Nephron progenitor cell (in vitro differentiated cells): ENCODE data around the gene PKP1.

Source experiments
- DNase-seq: peaks from one replicate; pipeline ENCODE4 v3.0.0; 2021
- H3K27ac Mint-ChIP-seq: 2 replicates; pipeline ENCODE4 v1.8.0; 2021; ENCODE audit warnings: mild to moderate bottlenecking, moderate library complexity, mixed read lengths
- H3K27me3 Mint-ChIP-seq: 2 replicates; pipeline ENCODE4 v1.8.0; 2021; ENCODE audit warnings: mild to moderate bottlenecking, low read depth, mixed read lengths; ENCODE audit not compliant: poor library complexity
- H3K36me3 Mint-ChIP-seq: 2 replicates; pipeline ENCODE4 v1.8.0; 2021; ENCODE audit warnings: low read depth, mixed read lengths
- H3K4me1 Mint-ChIP-seq: 2 replicates; pipeline ENCODE4 v1.8.0; 2021; ENCODE audit warnings: mixed read lengths
- H3K4me3 Mint-ChIP-seq: 2 replicates; pipeline ENCODE4 v1.8.0; 2021; ENCODE audit warnings: mild to moderate bottlenecking, moderate library complexity, mixed read lengths
- H3K9me3 Mint-ChIP-seq: 2 replicates; pipeline ENCODE4 v1.8.0; 2021; ENCODE audit warnings: mild to moderate bottlenecking, moderate library complexity, mixed read lengths
- TF ChIP-seq, protein P1 (sequence below): fragments of 200-600 bp; sonication (generic); IDR thresholded peaks from 2 replicates; pipeline ENCODE4 v1.5.0; 2021; ENCODE audit warnings: antibody characterized with exemption

Gene PKP1

DNA sequence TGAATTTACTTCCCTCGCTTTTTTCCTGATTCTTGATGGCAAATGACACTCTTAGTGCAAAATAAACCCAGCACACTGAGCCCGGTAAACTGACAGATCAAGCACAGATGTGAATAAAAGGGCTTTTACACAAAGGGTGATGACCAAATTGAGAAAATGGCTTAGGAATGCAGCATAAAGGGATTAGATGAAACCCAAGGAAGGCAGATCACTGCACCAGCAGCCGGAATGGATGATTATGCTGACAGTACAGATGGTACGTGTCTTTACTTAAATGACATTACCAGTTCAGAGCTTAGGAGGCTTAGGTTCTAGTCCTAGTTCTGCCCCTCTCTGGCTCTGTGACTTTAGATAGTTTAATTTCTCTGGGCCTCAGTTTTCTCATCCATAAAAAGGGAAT, 12.0 kb downstream of the PKP1 start:
- H3K27me3 Mint-ChIP-seq: peaks cover 15% of the 10 kb centered on the region
- H3K9me3 Mint-ChIP-seq: no peaks in the 10 kb centered on the region
- H3K4me1 Mint-ChIP-seq: no peaks in the 10 kb centered on the region
- H3K27ac Mint-ChIP-seq: no peak overlapping the region
- DNase-seq: no peak
- H3K4me3 Mint-ChIP-seq: no peak overlapping the region
- TF ChIP-seq, protein P1, sequence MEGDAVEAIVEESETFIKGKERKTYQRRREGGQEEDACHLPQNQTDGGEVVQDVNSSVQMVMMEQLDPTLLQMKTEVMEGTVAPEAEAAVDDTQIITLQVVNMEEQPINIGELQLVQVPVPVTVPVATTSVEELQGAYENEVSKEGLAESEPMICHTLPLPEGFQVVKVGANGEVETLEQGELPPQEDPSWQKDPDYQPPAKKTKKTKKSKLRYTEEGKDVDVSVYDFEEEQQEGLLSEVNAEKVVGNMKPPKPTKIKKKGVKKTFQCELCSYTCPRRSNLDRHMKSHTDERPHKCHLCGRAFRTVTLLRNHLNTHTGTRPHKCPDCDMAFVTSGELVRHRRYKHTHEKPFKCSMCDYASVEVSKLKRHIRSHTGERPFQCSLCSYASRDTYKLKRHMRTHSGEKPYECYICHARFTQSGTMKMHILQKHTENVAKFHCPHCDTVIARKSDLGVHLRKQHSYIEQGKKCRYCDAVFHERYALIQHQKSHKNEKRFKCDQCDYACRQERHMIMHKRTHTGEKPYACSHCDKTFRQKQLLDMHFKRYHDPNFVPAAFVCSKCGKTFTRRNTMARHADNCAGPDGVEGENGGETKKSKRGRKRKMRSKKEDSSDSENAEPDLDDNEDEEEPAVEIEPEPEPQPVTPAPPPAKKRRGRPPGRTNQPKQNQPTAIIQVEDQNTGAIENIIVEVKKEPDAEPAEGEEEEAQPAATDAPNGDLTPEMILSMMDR: no peak
- no peaks in the 10 kb centered on the region for H3K36me3 Mint-ChIP-seq

DNA sequence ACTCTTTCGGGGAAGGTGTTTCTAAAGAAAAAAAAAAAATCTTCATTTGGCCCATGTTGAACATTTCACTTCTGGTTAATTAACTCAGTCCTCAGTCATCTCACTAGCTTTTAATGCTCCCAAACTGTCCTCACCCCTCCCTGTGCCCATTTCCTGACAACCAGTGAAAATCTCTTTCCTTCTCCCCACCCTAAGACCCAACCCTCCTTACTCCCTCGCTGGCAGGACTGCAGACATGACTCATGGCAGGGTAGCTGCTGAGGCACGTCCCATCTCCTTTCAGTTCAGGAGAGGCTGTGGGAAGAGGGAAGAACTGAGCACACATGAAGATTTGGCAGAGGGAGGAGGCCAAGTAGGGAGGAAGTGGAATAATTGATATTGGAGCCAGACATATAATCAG, 12.6 kb downstream of the PKP1 start:
- Mint-ChIP-seq H3K4me1 (no peaks in the 10 kb centered on the region), H3K27ac (no peak overlapping the region), H3K27me3 (peaks cover 19% of the 10 kb centered on the region), H3K4me3 (no peak overlapping the region), H3K36me3 (no peaks in the 10 kb centered on the region), H3K9me3 (no peaks in the 10 kb centered on the region)
- no peak for DNase-seq
- TF ChIP-seq, protein P1: no peak

GRCh38 chr1:201296352-201296751, 13.0 kb downstream of the PKP1 start:
- no peak overlapping the region for H3K4me3 Mint-ChIP-seq
- no peak for DNase-seq
- H3K36me3 Mint-ChIP-seq: no peaks in the 10 kb centered on the region
- no peak overlapping the region for H3K27ac Mint-ChIP-seq
- H3K27me3 Mint-ChIP-seq: peaks cover 18% of the 10 kb centered on the region
- TF ChIP-seq, protein P1: no peak
- H3K9me3 Mint-ChIP-seq: no peaks in the 10 kb centered on the region
- no peaks in the 10 kb centered on the region for H3K4me1 Mint-ChIP-seq

DNA sequence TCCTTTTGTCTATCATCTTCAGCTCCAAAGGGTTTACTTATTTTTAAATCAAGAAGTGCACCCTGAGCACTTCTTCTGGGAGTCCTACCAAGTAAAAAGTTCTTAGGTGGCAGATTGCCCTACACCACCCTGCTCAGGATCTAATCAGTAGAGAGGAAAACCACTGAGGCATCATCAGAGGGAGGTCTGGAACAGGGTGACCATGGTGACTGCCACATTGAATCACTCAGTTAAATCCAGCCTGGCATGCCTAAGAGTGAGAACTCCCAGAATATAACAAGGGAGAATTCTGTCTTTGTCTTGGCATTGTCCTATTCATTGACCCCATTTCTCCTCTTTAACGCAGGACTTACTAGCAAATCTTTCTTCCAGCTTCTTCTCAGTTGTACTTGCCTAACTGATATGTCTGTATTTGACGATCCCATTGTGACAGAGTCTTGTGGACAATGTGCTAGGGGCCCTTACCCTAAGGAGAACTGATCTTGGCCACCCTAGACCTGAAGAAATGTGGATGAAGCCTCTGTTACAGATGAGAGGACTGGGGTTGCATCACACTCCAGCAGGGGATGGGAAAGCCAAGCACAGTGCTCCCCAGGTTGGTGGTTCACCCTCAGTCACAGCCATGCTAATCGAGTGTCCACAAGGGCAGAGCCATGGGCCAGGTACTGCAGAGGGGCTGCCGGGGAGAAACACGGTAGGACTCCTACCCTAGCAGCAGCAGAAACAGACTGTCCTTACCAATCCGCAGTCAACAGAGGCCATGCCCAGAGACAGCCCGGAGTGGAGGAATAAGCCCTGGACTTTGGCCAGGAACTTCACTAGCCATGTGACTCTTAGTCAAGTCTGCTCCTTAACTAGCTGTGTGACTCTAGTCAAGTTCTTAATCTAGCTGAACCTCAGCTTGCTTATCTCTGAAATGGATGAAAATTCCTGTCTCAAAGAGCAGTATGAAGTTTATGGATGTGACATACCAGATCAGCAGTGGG, 15.4 kb downstream of the PKP1 start:
- Mint-ChIP-seq H3K4me1 (peaks cover 7% of the 10 kb centered on the region), H3K27ac (no peak overlapping the region), H3K27me3 (peaks cover 18% of the 10 kb centered on the region), H3K4me3 (no peak overlapping the region), H3K36me3 (no peaks in the 10 kb centered on the region), H3K9me3 (no peaks in the 10 kb centered on the region)
- TF ChIP-seq, protein P1: no peak
- DNase-seq: no peak

DNA sequence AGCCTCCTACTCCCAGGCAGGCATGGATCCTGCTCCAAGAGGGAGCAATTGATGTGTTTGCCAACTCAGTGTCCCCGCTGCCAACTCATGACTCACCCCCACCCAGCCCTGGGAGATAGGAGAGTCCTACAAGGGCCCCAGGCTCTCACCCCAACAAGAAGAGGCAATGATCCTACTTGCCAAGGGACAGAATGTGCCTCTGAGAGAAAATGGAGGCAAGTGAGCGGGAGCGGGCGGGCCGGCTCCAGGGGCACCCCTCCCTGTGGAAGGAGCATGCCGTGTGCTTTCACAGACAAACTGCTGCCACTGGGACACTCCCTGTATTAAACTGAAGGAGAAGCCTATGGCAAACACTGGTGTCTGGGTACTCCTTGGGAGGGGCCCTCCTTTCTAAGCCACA, 16.7 kb downstream of the PKP1 start:
- peaks cover 24% of the 10 kb centered on the region for H3K27me3 Mint-ChIP-seq
- no peaks in the 10 kb centered on the region for H3K36me3 Mint-ChIP-seq
- H3K9me3 Mint-ChIP-seq: no peaks in the 10 kb centered on the region
- no peak overlapping the region for H3K4me3 Mint-ChIP-seq
- TF ChIP-seq, protein P1: no peak
- no peak overlapping the region for H3K27ac Mint-ChIP-seq
- DNase-seq: no peak
- H3K4me1 Mint-ChIP-seq: peaks cover 12% of the 10 kb centered on the region

DNA sequence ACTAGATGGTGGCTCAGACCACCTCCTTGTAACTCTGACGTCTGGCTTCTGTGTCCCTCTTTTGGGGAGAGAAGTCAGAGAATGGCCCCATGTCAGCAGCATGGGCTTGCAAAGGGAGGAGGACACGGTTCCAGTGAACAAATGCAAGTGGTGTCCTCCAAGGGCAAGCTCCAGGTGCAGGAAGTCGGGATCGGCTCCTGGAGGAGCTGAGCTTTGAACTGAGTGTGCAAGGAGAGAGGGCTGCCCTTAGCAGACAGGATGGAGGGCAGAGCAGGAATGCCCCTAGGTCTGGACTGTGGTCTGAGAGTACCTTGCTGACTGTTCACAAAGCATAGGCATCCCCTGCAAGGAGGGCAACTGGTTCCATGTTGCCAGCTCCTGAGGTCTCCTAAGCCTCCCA, 17.3 kb downstream of the PKP1 start:
- Mint-ChIP-seq H3K9me3 (no peaks in the 10 kb centered on the region), H3K27ac (no peak overlapping the region), H3K4me1 (peaks cover 12% of the 10 kb centered on the region), H3K4me3 (no peak overlapping the region), H3K36me3 (no peaks in the 10 kb centered on the region), H3K27me3 (peaks cover 24% of the 10 kb centered on the region)
- TF ChIP-seq, protein P1: no peak
- DNase-seq: no peak
